ENCODE measurements around the gene APOL2.
A peak's percentile ranks its signal among the peaks of the same experiment; 100 is the strongest.
"Not testable (repeated sequence)": the region's sequence is repeated elsewhere in the genome, so short reads cannot be mapped to it uniquely, and the experiment has no call there.

APOL2 gene

DNA sequence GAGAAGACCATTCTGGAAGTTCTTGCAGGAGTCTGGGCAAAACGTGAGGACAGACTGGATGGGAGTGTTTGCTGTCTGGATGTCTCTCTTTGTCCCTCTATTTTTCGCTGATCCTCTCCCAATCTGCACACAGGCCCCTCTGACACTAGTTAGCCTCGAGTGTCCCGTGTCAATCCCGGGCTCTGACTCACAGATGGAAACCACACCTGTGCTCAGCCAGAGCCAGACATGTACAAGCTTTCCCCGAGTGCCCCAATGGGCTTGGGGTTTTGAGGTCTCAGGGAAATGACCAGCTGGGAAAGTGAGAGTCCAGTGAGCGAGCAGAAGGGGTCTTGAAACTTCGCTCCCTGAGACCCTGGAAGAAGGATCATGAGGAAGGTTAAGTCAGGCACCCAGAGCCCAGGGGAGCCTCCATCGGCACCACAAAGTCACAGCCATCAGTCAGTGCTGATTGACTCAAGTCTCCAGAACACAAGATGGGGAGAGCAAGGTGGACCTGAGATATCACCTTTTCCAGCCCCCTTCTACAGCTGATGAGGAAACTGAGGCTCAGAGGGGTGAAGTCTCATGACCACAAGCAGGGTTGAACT is 13.9 kb downstream of the APOL2 start:
- Mint-ChIP-seq H3K9me3 (no peaks in the 10 kb centered on the region), H3K4me1 (peaks cover 24% of the 10 kb centered on the region), H3K36me3 (peaks cover 56% of the 10 kb centered on the region), H3K27ac (peak overlapping the region; percentile 80), H3K4me3 (no peak overlapping the region)
- no peak for ATAC-seq
- DNase-seq (ENCODE audit: low spot score in 2 of 2), result no peak

DNA sequence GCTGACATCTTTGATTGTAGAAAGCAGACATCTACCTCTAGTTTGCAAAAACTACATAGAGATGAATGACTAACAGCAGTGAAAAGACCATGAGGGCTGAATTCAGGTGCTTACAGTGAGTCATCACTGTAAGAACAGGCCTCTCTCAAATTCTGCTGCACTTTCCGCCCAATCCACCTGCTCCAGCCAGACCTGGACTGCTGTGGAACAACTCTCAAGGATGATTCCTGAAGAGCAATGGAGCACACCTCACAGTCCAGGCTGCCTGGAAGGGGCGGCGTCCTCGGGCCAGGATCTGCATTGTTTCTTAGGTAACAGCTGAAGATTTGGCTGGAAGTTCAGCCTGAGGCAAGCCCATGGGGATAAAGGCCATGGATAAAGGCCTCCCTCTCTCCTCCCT is 15.1 kb downstream of the APOL2 start:
- Mint-ChIP-seq H3K9me3 (no peaks in the 10 kb centered on the region), H3K4me1 (peaks cover 24% of the 10 kb centered on the region), H3K36me3 (peaks cover 44% of the 10 kb centered on the region), H3K27ac (peak overlapping the region; percentile 80), H3K4me3 (no peak overlapping the region)
- ATAC-seq, result peak; percentile 25
- DNase-seq (ENCODE audit: low spot score in 2 of 2), result no peak

DNA sequence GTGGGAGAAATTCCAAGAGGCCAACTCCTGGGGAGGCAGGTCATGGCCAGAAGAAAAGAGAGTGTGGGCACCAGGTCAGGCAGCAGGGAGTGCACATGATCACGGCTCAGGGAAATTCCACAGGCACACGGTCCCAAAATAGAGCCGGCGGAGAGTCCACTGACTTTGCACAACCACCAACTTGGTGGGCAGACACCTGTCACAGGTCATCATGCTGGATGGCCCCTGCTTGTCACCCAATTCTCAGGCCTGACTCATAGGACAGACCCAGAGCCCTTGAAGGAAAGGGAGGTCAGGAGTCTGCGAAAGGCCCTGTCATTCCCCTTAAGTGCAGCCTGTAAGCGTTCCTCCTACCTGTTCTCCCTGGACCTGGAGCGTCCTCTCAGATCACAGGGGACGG is 15.8 kb downstream of the APOL2 start:
- Mint-ChIP-seq H3K4me1 (peaks cover 24% of the 10 kb centered on the region), H3K27ac (no peak overlapping the region), H3K9me3 (no peaks in the 10 kb centered on the region), H3K4me3 (no peak overlapping the region), H3K36me3 (peaks cover 37% of the 10 kb centered on the region)
- DNase-seq (ENCODE audit: low spot score in 2 of 2), result no peak
- no peak for ATAC-seq

DNA sequence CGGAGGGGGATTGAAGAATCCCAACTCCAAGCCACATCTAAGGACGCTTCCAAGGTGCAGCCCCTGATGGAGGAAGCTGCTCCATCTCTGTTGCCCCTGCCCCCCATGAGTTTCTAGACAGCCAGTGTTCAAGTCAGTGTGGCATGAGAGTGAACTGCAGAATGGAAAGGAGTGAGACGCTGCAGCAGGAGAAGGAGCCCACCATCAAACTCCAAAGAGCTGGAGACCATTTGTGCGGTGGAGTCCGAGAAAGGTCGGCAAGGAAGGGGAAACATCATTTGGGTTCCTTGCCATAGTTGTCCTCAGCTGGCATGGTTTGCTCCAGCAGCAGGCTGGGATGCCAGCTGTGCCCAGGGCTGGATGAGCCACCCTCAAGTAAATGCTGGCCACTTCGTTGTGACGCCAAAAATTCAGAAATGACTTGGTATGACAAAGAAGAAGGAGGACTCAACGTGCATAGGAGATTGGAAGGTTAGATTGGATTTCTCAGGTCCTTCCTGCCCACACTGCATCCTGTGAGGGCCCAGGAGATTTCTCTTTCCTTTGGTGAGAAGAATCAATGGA is 16.4 kb downstream of the APOL2 start:
- no peaks in the 10 kb centered on the region for H3K9me3 Mint-ChIP-seq
- DNase-seq (ENCODE audit: low spot score in 2 of 2), result no peak
- H3K36me3 Mint-ChIP-seq, result peaks cover 32% of the 10 kb centered on the region
- ATAC-seq, result no peak
- H3K4me3 Mint-ChIP-seq, result no peak overlapping the region
- no peak overlapping the region for H3K27ac Mint-ChIP-seq
- peaks cover 24% of the 10 kb centered on the region for H3K4me1 Mint-ChIP-seq

DNA sequence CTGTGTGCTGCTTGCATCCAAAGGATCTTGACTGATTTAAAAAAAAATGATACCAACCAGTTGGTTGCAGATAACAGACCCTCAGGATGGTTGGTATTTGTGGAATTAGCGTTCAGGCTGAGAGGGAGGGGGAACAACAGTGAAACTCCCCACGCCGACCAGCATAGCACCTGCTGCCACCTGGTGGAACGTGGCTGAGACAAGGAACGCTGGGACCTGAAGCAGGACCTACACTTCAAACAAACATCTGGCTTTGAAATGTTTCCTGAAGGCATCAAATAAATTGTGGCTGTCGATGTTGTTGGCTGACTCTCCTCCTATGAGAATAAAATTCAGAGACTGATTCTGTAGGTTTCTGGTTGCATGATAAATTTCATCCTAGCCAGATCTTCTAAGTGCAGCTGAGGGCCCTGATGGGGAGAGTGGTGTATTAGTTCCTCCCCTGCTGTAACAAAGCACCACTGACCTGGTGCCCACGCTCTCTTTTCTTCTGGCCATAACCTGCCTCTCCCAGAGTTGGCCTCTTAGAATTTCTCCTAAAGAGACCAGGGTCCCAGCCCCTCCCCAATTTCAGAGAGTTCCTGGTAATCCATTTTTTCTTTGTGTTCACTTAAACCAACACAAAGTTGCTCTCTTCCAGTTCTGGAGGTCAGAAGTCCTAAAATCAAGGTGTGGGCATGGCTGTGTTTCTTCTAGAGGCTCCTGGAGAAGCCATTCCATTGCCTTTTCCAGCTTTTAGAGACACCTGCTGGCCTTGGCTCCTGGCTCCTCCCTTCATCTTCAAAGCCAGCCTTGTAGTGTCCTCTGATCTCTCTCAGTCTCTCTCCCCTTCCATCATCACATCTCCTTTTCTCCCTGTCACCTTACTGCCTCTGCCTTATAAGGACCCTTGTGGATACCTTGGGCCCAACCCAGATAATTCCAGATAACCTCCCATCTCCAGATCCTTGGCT is 17.3 kb downstream of the APOL2 start:
- ATAC-seq (peak; percentile 80), DNase-seq (ENCODE audit: low spot score in 2 of 2) (peak in 1 of 2 donors; percentile 68)
- Mint-ChIP-seq H3K27ac (peak overlapping the region; percentile 71), H3K4me3 (no peak overlapping the region), H3K36me3 (peaks cover 23% of the 10 kb centered on the region), H3K4me1 (peaks cover 24% of the 10 kb centered on the region), H3K9me3 (no peaks in the 10 kb centered on the region)

DNA sequence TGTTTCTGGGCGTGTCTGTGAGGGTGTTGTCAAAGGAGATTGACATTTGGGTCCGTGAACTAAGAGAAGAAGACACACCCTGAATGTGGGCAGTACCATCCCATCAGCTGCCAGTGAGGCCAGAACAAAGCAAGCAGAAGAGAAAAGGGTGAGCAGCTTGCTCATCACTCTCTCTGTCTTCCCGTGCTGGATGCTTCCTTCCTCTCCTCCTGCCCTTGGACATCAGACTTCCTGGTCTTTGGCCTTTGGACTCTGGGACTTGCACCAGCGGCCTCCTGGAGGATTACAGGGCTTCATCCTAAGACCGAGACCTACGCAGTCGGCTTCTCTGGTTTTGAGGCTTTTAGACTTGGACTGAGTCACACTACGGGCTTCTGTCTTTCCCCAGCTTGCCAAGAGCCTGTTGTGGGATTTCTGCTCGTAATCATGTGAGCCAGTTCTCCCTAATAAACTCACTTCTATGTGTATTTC is 18.8 kb downstream of the APOL2 start:
- no peak overlapping the region for H3K4me3 Mint-ChIP-seq
- DNase-seq (ENCODE audit: low spot score in 2 of 2) (no peak), ATAC-seq (no peak)
- no peaks in the 10 kb centered on the region for H3K9me3 Mint-ChIP-seq
- peaks cover 8% of the 10 kb centered on the region for H3K36me3 Mint-ChIP-seq
- H3K27ac Mint-ChIP-seq, result no peak overlapping the region
- peaks cover 14% of the 10 kb centered on the region for H3K4me1 Mint-ChIP-seq

DNA sequence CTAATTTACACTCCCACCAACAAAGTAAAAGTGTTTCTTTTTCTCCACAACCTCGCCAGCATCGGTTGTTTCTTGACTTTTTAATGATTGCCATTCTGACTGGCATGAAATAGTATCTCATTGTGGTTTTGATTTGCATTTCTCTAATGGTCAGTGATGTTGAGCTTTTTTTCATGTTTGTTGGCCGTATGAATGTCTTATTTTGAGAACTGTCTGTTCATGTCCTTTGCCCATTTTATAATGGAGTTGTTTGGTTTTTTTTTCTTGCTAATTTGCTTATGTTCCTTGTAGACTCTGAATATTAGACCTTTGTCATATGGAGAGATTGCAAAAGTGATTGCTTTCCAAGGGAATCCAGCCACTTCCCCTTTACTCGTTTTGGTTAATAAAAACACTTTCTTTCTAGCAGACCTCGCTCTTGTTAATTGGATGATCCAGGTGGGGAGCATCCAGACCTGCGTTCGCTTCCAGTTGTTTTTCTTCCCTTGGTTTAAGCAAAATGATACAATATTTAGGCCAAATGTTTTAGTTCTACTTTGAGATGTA is 20.6 kb downstream of the APOL2 start:
- no peak overlapping the region for H3K4me3 Mint-ChIP-seq
- no peaks in the 10 kb centered on the region for H3K9me3 Mint-ChIP-seq
- no peaks in the 10 kb centered on the region for H3K36me3 Mint-ChIP-seq
- ATAC-seq (no peak), DNase-seq (ENCODE audit: low spot score in 2 of 2) (no peak)
- no peak overlapping the region for H3K27ac Mint-ChIP-seq
- peaks cover 14% of the 10 kb centered on the region for H3K4me1 Mint-ChIP-seq

DNA sequence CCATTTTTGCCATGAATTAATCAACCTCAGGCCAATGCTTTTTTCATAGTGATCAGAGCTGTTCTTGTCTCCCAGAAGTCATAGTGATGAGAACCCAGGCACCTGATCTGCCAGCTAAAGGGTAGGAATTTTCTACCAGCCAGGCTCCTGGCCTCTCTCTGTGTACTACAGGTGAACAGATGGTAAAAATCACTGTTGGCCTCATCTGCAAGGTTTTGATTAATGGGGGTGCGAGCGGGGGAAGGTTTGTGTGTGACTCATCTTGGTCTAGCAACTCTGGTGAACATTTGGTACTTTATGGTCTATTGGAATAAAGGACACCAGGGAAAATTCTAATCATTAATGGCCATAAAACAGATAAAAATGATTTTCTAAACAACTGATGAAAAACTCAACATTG is 23.3 kb downstream of the APOL2 start:
- no peak overlapping the region for H3K4me3 Mint-ChIP-seq
- H3K4me1 Mint-ChIP-seq, result peaks cover 5% of the 10 kb centered on the region
- ATAC-seq (no peak), DNase-seq (ENCODE audit: low spot score in 2 of 2) (no peak)
- H3K36me3 Mint-ChIP-seq, result no peaks in the 10 kb centered on the region
- H3K9me3 Mint-ChIP-seq, result no peaks in the 10 kb centered on the region
- H3K27ac Mint-ChIP-seq, result no peak overlapping the region

DNA sequence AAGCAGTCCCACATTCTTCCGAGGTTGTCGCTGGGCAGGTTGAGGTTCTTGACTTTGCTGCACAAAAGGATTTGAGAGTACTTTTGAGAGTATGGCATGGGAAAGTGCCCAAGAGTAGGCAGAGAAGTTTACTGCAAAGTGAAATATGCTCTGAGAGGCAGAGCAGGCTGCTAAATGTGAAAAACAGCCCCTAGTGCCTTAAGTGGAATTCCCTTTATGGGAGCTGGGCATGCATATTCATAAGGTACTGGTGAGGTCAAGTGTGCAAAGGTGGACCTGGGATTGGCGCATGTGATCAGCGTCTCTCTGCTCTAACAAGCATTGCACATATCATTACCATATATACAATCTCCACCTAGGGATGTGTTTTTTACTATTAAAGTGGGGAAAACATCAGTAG is 25.7 kb downstream of the APOL2 start:
- peaks cover 4% of the 10 kb centered on the region for H3K9me3 Mint-ChIP-seq
- no peak for DNase-seq (ENCODE audit: low spot score in 2 of 2)
- no peaks in the 10 kb centered on the region for H3K36me3 Mint-ChIP-seq

DNA sequence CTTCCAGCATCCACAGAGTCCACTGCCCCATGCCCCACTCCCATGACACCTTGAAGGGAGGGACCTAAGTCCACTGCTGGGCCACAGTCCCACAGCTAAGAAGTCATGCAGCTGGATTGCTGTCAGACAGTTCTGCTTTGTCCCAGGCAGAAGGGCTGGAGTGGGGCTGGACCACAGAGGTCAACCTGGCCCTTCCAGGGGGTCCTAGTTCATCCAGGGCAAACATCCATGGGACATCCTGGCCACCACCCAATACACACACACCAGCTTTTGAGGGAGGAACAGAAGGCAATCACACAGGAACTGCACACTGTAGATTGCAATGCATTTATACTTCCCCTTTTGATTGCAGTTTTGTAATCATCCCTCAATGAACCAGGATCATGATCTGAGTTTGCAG is 26.4 kb downstream of the APOL2 start:
- no peak for ATAC-seq
- Mint-ChIP-seq H3K9me3 (peaks cover 4% of the 10 kb centered on the region), H3K36me3 (no peaks in the 10 kb centered on the region), H3K27ac (no peak overlapping the region), H3K4me1 (peaks cover 7% of the 10 kb centered on the region), H3K4me3 (no peak overlapping the region)
- DNase-seq (ENCODE audit: low spot score in 2 of 2), result no peak

More for the DNA sequence above, 25.7 kb downstream of the APOL2 start:
- no peak for ATAC-seq
- Mint-ChIP-seq H3K4me3 (no peak overlapping the region), H3K27ac (no peak overlapping the region), H3K4me1 (peaks cover 7% of the 10 kb centered on the region)

DNA sequence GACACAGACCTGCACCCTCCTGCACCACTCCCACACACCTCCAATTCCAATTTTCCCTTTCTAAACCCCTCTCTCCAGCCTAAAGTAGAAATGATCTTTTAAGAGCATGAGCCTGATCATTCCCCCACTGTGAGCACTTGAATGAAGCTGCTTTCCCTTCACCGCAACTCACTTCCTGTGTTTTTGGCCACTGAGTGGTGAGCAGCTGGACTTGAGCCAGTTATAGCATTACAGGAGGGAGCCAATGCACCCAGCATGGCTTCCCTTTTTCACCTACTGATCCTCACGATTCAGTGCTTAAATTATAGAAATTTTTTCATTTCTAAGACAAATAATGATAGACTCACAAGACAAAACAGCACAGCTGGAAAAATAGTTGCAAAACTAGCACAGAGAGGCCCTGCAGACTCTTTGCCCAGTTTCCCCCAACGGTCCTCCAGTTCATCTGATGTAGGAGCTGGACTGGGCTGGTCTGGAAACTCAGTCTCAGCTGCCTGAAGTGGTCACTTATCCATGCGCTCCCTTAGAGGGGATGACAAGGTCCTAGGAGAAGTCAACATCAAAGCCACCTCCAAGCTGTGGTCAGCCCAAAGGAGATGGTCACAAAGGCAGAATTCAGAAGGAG is 28.0 kb downstream of the APOL2 start:
- Mint-ChIP-seq H3K9me3 (peaks cover 4% of the 10 kb centered on the region), H3K27ac (no peak overlapping the region), H3K36me3 (no peaks in the 10 kb centered on the region), H3K4me1 (peaks cover 7% of the 10 kb centered on the region), H3K4me3 (no peak overlapping the region)
- peak; percentile 42 for ATAC-seq
- no peak for DNase-seq (ENCODE audit: low spot score in 2 of 2)

DNA sequence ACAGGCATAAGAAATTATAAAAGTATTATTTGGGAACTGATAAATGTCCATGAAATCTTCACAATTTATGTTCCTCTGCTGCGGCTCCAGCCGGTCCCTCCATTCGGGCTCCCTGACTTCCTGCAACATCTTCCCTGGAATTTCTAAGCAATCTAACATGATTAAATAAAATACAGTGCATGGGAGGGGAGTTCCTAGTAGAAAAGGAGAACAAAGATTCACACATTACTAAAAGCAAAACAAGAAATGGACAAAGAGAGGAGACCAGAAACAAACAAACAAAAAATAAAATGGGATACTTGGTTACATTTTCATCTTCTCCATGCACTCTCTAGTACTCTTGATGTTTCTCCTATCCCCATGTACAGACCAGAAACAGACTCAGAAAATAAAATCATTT is 29.1 kb downstream of the APOL2 start:
- Mint-ChIP-seq H3K36me3 (no peaks in the 10 kb centered on the region), H3K4me3 (no peak overlapping the region), H3K9me3 (peaks cover 4% of the 10 kb centered on the region), H3K27ac (no peak overlapping the region), H3K4me1 (peaks cover 7% of the 10 kb centered on the region)
- no peak for DNase-seq (ENCODE audit: low spot score in 2 of 2)
- no peak for ATAC-seq

DNA sequence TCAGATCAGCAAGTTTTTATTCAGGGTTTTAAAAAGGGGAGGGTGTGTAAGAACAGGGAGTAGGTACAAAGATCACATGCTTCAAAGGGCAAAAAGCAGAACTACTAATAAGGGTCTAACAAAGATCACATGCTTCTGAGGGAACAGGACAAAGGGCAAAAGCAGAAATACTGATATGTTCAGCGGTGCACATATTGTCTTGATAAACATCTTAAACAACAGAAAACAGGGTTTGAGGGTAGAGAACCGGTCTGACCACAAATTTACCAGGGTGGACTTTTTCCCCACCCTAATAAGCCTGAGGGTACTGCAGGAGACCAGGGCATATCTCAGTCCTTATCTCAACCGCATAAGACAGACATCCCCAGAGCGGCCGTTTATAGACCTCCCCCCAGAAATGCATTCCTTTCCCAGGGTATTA is 29.8 kb downstream of the APOL2 start:
- not testable (repeated sequence) for DNase-seq (ENCODE audit: low spot score in 2 of 2); H3K9me3 Mint-ChIP-seq; H3K4me1 Mint-ChIP-seq; H3K36me3 Mint-ChIP-seq; H3K27ac Mint-ChIP-seq; H3K4me3 Mint-ChIP-seq; ATAC-seq

DNA sequence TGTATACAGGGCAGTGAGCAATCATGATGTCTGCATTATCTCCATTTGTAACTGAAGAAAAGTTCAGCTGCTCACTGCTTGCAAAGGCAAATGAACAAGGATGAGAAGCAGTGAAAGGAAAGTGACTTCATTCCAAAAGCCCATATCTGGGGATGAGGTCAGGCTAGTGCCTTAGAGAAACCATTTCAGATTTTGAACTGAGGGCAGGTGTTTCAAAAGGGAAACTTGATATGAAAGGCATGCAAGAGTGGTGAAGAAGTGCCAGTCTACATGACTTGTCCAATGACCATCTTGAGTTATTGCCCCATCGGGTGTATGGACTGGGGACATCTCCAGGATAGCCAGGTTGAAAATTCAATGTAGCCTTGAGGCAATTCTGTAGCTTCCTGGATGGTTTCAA is 30.4 kb downstream of the APOL2 start:
- Mint-ChIP-seq H3K4me1 (peaks cover 7% of the 10 kb centered on the region), H3K9me3 (peaks cover 4% of the 10 kb centered on the region), H3K4me3 (no peak overlapping the region), H3K36me3 (no peaks in the 10 kb centered on the region), H3K27ac (no peak overlapping the region)
- DNase-seq (ENCODE audit: low spot score in 2 of 2), result no peak
- no peak for ATAC-seq

DNA sequence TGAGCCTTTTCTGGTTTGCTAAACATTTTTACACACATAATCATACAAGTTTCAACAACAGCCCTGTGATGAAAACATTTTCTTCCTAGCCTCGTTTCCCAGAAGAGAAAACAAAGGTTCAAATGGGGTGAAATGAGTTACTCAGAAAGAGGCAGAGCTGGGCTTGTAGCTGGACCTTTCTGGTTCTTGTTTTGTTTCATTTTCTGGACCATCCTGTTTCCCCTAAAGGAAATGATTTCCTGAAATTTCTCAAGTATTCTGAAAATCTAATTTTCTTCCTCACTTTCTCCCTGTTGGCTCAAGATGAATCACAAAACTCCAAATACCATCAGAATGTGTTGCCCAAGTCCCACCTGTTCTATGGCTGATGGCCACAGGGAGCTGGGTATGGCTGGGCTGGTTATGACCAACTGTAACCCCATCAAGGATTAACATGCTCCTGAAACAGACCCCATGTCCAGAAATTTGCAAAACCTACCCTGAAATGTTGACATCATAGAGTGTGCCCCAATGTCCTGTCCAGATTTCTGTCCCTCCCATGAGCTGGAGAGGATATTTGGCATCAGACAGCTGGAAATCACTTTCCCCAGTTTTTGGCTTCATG is 31.1 kb downstream of the APOL2 start:
- no peak for DNase-seq (ENCODE audit: low spot score in 2 of 2)
- H3K4me1 Mint-ChIP-seq, result peaks cover 7% of the 10 kb centered on the region
- no peak overlapping the region for H3K27ac Mint-ChIP-seq
- no peak overlapping the region for H3K4me3 Mint-ChIP-seq
- H3K36me3 Mint-ChIP-seq, result no peaks in the 10 kb centered on the region
- ATAC-seq, result no peak
- H3K9me3 Mint-ChIP-seq, result peaks cover 4% of the 10 kb centered on the region

Data from stimulated activated effector memory CD8-positive, alpha-beta T cell treated with anti-CD3 and anti-CD28 coated beads, Interleukin-12 subunit alpha, Interleukin-12 subunit beta, amount 100 ng/mL, for 72 hours (primary cell).